Choroid plexus epithelial cell (primary cell): Measurements from ENCODE around the gene MRPL28.
"Not testable (repeated sequence)": the region's sequence is repeated elsewhere in the genome, so short reads cannot be mapped to it uniquely, and the experiment has no call there.

ENCODE experiments used
- DNase-seq: peaks from one replicate; pipeline ENCODE4 v3.0.0-alpha.2; 2010; ENCODE audit warnings: low read depth
- H3K4me3 ChIP-seq: 2 replicates; pipeline ENCODE4 v1.5.1; 2011; ENCODE audit warnings: low read depth, mild to moderate bottlenecking, control low read depth, low read length, moderate library complexity
- TF ChIP-seq, protein P1 (sequence below): conservative IDR thresholded peaks from 2 replicates; pipeline ENCODE4 v1.5.1; 2011; ENCODE audit warnings: low read depth, mild to moderate bottlenecking, control low read depth, inconsistent platforms, low read length, moderate library complexity

Gene MRPL28

DNA sequence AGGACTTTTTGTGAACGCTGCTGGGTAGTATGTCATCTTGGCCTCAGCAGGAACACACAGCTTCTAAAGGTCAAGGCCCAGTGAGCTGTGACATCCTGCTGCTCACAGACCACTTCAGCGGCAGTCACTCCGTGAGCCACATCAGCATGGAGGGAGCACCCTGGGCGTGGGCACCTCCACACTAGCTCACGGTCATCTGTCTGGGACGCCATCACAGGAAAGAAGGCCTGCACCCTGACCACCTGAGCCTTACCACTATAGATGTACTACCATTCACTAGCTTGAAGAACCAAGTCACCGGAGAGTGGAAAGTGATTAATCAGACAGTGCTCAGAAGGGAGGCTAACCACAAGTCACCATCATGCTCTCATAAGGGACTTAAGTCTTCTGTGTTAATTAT lies 21.1 kb downstream of the MRPL28 start:
- H3K4me3 ChIP-seq: no peak overlapping the region
- TF ChIP-seq, protein P1, sequence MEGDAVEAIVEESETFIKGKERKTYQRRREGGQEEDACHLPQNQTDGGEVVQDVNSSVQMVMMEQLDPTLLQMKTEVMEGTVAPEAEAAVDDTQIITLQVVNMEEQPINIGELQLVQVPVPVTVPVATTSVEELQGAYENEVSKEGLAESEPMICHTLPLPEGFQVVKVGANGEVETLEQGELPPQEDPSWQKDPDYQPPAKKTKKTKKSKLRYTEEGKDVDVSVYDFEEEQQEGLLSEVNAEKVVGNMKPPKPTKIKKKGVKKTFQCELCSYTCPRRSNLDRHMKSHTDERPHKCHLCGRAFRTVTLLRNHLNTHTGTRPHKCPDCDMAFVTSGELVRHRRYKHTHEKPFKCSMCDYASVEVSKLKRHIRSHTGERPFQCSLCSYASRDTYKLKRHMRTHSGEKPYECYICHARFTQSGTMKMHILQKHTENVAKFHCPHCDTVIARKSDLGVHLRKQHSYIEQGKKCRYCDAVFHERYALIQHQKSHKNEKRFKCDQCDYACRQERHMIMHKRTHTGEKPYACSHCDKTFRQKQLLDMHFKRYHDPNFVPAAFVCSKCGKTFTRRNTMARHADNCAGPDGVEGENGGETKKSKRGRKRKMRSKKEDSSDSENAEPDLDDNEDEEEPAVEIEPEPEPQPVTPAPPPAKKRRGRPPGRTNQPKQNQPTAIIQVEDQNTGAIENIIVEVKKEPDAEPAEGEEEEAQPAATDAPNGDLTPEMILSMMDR: no peak
- DNase-seq: no peak

DNA sequence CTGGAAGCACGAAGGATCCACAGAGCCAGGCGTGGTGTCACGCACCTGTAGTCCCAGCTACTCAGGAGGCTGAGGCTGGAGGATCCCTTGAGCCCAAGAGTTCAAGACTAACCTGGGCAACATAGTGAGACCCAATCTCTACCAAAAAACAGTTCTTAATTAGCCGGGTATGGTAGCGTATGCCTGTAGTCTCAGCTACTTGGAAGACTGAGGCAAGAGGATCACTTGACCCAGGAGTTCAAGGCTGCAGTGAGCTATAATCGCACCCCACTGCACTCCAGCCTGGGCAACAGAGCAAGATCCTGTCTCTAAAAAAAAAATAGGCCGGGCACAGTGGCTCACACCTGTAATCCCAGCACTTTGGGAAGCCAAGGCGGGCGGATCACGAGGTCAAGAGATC lies 21.8 kb downstream of the MRPL28 start:
- H3K4me3 ChIP-seq, DNase-seq: not testable (repeated sequence)

- TF ChIP-seq, protein P1: no peak
- no peak for DNase-seq
These were observed 23.1 kb downstream of the MRPL28 start for GRCh38 chr16:347203-347602.

DNA sequence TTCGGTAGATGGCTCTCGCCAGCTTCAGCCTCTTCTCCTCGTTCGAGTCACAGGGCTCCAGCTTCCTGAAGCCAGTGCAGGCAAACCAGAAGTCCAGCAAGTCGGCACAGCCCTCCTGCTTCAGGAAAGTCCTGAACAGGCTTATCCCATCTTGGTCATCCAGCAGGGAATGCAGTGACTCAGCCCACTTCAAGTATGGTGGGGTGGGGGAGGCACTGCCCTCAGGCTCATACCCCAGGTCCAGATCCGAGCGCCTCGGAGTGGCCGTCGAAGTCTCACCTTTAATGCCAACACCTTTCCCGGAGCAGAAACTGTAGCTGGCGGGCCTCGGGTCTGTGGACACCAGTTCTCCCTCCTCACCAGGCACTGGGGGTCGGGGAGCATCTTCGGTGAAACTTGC lies 23.8 kb downstream of the MRPL28 start:
- TF ChIP-seq, protein P1: no peak
- no peak for DNase-seq
- no peak overlapping the region for H3K4me3 ChIP-seq

More at GRCh38 chr16:347203-347602, 23.1 kb downstream of the MRPL28 start:
- no peak overlapping the region for H3K4me3 ChIP-seq

DNA sequence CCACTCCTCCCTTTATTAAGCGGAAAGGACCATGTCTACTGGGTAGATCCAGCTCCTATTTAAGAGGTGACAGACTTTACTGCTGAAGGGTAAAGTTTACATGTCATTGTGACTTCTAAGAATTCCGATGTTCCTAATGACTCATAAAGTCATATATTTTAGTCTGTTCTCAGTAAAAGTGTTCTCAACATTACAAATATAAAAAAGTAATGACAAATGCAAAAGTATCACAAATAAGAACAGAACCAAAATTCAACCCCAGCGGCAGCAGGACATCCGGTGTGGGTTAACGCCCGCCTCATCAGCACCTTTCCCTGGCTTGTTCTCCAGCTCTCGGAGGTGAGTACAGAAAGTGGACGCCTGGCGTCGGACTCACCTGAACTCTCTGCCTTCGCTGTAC lies 24.6 kb downstream of the MRPL28 start:
- no peak overlapping the region for H3K4me3 ChIP-seq
- no peak for DNase-seq
- TF ChIP-seq, protein P1: no peak

- H3K4me3 ChIP-seq: no peak overlapping the region
- no peak for DNase-seq
- TF ChIP-seq, protein P1: no peak
These were observed 27.7 kb downstream of the MRPL28 start for GRCh38 chr16:342455-343213.

GRCh38 chr16:341974-342336 lies 28.4 kb downstream of the MRPL28 start:
- not testable (repeated sequence) for DNase-seq, H3K4me3 ChIP-seq

DNA sequence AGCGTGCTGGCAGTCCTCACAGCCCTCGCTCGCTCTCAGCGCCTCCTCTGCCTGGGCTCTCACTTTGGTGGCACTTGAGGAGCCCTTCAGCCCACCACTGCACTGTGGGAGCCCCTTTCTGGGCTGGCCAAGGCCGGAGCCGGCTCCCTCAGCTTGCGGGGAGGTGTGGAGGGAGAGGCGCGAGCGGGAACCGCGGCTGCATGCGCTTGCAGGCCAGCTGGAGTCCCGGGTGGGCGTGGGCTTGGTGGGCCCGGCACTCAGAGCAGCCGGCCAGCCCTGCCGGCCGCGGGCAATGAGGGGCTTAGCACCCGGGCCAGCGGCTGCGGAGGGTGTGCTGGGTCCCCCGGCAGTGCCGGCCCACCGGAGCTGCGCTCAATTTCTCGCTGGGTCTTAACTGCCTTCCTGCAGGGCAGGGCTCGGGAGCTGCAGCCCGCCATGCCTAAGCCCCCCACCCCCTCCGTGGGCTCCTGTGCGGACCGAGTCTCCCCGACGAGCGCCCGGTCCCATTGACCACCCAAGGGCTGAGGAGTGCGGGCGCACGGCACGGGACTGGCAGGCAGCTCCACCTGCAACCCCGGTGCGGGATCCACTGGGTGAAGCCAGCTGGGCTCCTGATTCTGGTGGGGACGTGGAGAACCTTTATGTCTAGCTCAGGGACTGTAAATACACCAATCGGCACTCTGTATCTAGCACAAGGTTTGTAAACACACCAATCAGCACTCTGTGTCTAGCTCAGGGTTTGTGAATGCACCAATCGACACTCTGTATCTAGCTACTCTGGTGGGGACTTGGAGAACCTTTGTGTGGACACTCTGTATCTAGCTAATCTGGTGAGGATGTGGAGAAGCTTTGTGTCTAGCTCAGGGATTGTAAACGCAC lies 29.0 kb downstream of the MRPL28 start:
- H3K4me3 ChIP-seq, DNase-seq: not testable (repeated sequence)
